HepG2 (cell line): ENCODE measurements around the gene ISLR2.

Experiments used
- EP300 ChIP-seq, 3 experiments: sonication (generic) in 1 of 3; formaldehyde crosslinking in 1 of 3; IDR thresholded peaks; 2 replicates each; pipeline versions ENCODE4 v1.5.1 to v1.6.1; 2011 to 2020; ENCODE audit warnings: low read depth in 2 of 3, low read length in 2 of 3, borderline replicate concordance in 1 of 3, improper control_type of control experiment in 1 of 3, mild to moderate bottlenecking in 1 of 3, missing genetic modification reagents in 1 of 3, moderate library complexity in 1 of 3
- HNRNPLL ChIP-seq: fragments of 200-400 bp; formaldehyde crosslinking; IDR thresholded peaks from 2 replicates; pipeline ENCODE4 v1.6.1; 2017; ENCODE audit warnings: mild to moderate bottlenecking, low read depth, low read length; ENCODE audit not compliant: poor library complexity, severe bottlenecking
- RBM39 ChIP-seq: fragments of 200-400 bp; formaldehyde crosslinking; IDR thresholded peaks from one replicate; pipeline ENCODE4 v1.6.1; 2018; ENCODE audit warnings: antibody characterized with exemption, mild to moderate bottlenecking, low read depth, low read length; ENCODE audit not compliant: poor library complexity, severe bottlenecking
- RFX5 ChIP-seq: IDR thresholded peaks from 2 replicates; pipeline ENCODE4 v1.6.1; 2011; ENCODE audit warnings: low read depth, low read length, improper control_type of control experiment
- RXRA ChIP-seq: sonication (generic); formaldehyde crosslinking; IDR thresholded peaks from 2 replicates; pipeline ENCODE4 v1.5.1; 2020; ENCODE audit warnings: missing genetic modification reagents
- ZKSCAN1 ChIP-seq: fragments of 150-350 bp; IDR thresholded peaks from 2 replicates; pipeline ENCODE4 v1.6.1; 2014; ENCODE audit warnings: low read length
- ZNF253 ChIP-seq: sonication (generic); formaldehyde crosslinking; IDR thresholded peaks from 2 replicates; pipeline ENCODE4 v1.8.0; 2022; ENCODE audit warnings: mild to moderate bottlenecking, missing genetic modification reagents, borderline replicate concordance
- ZNF781 ChIP-seq: sonication (generic); formaldehyde crosslinking; IDR thresholded peaks from 2 replicates; pipeline ENCODE4 v1.5.1; 2020; ENCODE audit warnings: borderline replicate concordance, mild to moderate bottlenecking, missing genetic modification reagents; ENCODE audit errors: not compliant biosample characterization
- TF ChIP-seq, protein P1 (sequence below): sonication (generic); formaldehyde crosslinking; IDR thresholded peaks from 2 replicates; pipeline ENCODE4 v1.5.0; 2020; ENCODE audit warnings: missing genetic modification reagents
- TF ChIP-seq, protein P2 (sequence below), 2 experiments: IDR thresholded peaks; 2 replicates each; pipeline ENCODE4 v1.6.1; 2011 to 2012; ENCODE audit warnings: low read length in 2 of 2, borderline replicate concordance in 1 of 2, low read depth in 1 of 2, mild to moderate bottlenecking in 1 of 2, moderate library complexity in 1 of 2
- TF ChIP-seq, protein P3 (sequence below): IDR thresholded peaks from 2 replicates; pipeline ENCODE4 v1.6.1; 2012; ENCODE audit warnings: low read length, improper control_type of control experiment

DNA sequence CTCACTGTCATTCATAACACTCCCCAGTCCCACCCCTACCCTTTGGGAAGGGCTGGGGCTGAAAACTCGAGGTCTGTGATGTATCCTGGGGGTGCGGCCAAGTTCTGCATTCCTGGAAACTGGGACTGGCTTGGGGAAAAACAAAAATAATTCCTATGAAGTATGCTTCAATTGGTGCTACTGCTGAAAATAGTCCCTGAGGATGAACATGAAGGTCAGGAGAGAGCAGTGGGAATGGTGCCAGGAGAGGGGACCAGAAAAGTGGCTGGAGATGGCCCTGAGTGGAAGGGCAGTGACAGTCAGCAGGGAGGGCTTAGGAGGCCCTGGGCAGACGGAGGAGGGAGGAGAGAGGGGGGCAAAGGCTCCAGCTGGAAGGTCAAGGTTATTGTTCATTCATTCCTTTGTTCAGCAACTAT lies 38.3 kb downstream of the ISLR2 start:
- TF ChIP-seq RXRA (CRISPR knock-in tag) (no peak), RBM39 (no peak), ZKSCAN1 (no peak), ZNF253 (CRISPR knock-in tag) (no peak), HNRNPLL (no peak), ZNF781 (no peak), RFX5 (no peak), EP300 (IDR thresholded peaks at IDR 0.05; ENCODE audit: low read depth in 2 of 2, low read length in 2 of 2) (no peak), EP300 (CRISPR knock-in tag; IDR thresholded peaks at IDR 0.05; ENCODE audit: borderline replicate concordance) (no peak)
- TF ChIP-seq, protein P1, sequence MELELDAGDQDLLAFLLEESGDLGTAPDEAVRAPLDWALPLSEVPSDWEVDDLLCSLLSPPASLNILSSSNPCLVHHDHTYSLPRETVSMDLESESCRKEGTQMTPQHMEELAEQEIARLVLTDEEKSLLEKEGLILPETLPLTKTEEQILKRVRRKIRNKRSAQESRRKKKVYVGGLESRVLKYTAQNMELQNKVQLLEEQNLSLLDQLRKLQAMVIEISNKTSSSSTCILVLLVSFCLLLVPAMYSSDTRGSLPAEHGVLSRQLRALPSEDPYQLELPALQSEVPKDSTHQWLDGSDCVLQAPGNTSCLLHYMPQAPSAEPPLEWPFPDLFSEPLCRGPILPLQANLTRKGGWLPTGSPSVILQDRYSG (CRISPR knock-in tag) = no peak
- TF ChIP-seq, protein P2, sequence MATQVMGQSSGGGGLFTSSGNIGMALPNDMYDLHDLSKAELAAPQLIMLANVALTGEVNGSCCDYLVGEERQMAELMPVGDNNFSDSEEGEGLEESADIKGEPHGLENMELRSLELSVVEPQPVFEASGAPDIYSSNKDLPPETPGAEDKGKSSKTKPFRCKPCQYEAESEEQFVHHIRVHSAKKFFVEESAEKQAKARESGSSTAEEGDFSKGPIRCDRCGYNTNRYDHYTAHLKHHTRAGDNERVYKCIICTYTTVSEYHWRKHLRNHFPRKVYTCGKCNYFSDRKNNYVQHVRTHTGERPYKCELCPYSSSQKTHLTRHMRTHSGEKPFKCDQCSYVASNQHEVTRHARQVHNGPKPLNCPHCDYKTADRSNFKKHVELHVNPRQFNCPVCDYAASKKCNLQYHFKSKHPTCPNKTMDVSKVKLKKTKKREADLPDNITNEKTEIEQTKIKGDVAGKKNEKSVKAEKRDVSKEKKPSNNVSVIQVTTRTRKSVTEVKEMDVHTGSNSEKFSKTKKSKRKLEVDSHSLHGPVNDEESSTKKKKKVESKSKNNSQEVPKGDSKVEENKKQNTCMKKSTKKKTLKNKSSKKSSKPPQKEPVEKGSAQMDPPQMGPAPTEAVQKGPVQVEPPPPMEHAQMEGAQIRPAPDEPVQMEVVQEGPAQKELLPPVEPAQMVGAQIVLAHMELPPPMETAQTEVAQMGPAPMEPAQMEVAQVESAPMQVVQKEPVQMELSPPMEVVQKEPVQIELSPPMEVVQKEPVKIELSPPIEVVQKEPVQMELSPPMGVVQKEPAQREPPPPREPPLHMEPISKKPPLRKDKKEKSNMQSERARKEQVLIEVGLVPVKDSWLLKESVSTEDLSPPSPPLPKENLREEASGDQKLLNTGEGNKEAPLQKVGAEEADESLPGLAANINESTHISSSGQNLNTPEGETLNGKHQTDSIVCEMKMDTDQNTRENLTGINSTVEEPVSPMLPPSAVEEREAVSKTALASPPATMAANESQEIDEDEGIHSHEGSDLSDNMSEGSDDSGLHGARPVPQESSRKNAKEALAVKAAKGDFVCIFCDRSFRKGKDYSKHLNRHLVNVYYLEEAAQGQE (IDR thresholded peaks at IDR 0.05; ENCODE audit: borderline replicate concordance in 1 of 2, low read depth in 1 of 2, low read length in 2 of 2) = no peak
- TF ChIP-seq, protein P3, sequence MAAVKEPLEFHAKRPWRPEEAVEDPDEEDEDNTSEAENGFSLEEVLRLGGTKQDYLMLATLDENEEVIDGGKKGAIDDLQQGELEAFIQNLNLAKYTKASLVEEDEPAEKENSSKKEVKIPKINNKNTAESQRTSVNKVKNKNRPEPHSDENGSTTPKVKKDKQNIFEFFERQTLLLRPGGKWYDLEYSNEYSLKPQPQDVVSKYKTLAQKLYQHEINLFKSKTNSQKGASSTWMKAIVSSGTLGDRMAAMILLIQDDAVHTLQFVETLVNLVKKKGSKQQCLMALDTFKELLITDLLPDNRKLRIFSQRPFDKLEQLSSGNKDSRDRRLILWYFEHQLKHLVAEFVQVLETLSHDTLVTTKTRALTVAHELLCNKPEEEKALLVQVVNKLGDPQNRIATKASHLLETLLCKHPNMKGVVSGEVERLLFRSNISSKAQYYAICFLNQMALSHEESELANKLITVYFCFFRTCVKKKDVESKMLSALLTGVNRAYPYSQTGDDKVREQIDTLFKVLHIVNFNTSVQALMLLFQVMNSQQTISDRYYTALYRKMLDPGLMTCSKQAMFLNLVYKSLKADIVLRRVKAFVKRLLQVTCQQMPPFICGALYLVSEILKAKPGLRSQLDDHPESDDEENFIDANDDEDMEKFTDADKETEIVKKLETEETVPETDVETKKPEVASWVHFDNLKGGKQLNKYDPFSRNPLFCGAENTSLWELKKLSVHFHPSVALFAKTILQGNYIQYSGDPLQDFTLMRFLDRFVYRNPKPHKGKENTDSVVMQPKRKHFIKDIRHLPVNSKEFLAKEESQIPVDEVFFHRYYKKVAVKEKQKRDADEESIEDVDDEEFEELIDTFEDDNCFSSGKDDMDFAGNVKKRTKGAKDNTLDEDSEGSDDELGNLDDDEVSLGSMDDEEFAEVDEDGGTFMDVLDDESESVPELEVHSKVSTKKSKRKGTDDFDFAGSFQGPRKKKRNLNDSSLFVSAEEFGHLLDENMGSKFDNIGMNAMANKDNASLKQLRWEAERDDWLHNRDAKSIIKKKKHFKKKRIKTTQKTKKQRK = no peak
